Measurements from ENCODE around the gene KRTAP15-1. TPM values are rescaled to one million over a fixed set of nuclear protein-coding genes. Genes with fewer than 3 reads are reported as not detected.
A peak's percentile ranks its signal among the peaks of the same experiment; 100 is the strongest.

KRTAP15-1 gene, protein sequence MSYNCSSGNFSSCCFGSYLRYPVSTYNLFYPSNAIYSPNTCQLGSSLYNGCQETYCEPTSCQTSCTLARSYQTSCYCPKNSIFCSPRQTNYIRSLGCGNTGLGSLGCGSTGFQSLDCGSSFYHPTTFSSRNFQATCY
- total RNA-seq = not detected

GRCh38 chr21:30439975-30440374 is at the start of gene KRTAP15-1:
Gene KRTAP15-1 (plus strand): TSS chr21:30440275. CDS start chr21:30440328, 53 bp downstream.
- no peak for ATAC-seq
- CTCF ChIA-PET = no interaction called here
- no peaks in the 10 kb centered on the region for H3K27me3 Mint-ChIP-seq
- H3K27ac Mint-ChIP-seq = no peak within 1 kb of the TSS
- DNase-seq = no peak
- H3K4me1 Mint-ChIP-seq = no peaks in the 10 kb centered on the region
- peaks cover 3% of the 10 kb centered on the region for H3K9me3 Mint-ChIP-seq (ENCODE audit: low read depth)
- H3K4me3 Mint-ChIP-seq = no peak within 1 kb of the TSS
- no peaks in the 10 kb centered on the region for H3K36me3 Mint-ChIP-seq

- Mint-ChIP-seq H3K4me3 (no peak overlapping the region), H3K27me3 (no peaks in the 10 kb centered on the region), H3K9me3 (ENCODE audit: low read depth) (no peaks in the 10 kb centered on the region), H3K36me3 (no peaks in the 10 kb centered on the region), H3K27ac (no peak overlapping the region), H3K4me1 (no peaks in the 10 kb centered on the region)
- CTCF ChIA-PET = no interaction called here
- DNase-seq (no peak), ATAC-seq (no peak)
Observed at GRCh38 chr21:30391492-30392025, 48.5 kb upstream of the KRTAP15-1 start.

DNA sequence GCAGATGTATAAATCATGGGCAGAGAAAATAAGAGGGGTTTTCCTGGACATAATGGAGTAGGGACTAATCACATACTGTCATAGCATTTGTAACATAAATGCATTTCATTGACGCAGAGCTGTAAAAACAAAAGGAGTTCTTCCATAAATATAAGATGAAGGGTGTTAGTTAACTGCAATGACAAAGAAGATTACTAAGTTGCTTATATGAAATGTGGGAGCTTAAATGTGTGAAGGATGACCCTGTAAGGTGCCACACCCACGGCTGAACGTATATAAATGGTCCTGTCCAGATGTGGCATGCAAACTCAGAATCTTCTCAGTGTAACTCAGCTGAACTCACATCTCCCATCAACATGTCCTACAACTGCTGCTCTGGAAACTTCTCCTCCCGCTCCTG is 44.3 kb upstream of the KRTAP15-1 start, which contains the start of gene KRTAP13-1:
Gene KRTAP13-1, plus strand, starts transcription at position 301 of the 400 bp plus-strand sequence. Its CDS starts 56 bp downstream, at position 357.
- H3K27me3 Mint-ChIP-seq = no peaks in the 10 kb centered on the region
- no peak within 1 kb of the TSS for H3K27ac Mint-ChIP-seq
- H3K4me1 Mint-ChIP-seq = no peaks in the 10 kb centered on the region
- no peaks in the 10 kb centered on the region for H3K36me3 Mint-ChIP-seq
- no peak for ATAC-seq
- no peak for DNase-seq
- H3K9me3 Mint-ChIP-seq (ENCODE audit: low read depth) = no peaks in the 10 kb centered on the region
- no peak within 1 kb of the TSS for H3K4me3 Mint-ChIP-seq
- CTCF ChIA-PET = no interaction called here

GRCh38 chr21:30408782-30409494 is 31.1 kb upstream of the KRTAP15-1 start:
- CTCF ChIA-PET = interaction anchor here (1.2 kb wide), 1 partner anchor 28 kb away, joined by 3 read pairs; no protein-coding TSS in a partner anchor
- no peaks in the 10 kb centered on the region for H3K27me3 Mint-ChIP-seq
- H3K36me3 Mint-ChIP-seq = no peaks in the 10 kb centered on the region
- H3K4me3 Mint-ChIP-seq = no peak overlapping the region
- no peak overlapping the region for H3K27ac Mint-ChIP-seq
- H3K9me3 Mint-ChIP-seq (ENCODE audit: low read depth) = peaks cover 2% of the 10 kb centered on the region
- H3K4me1 Mint-ChIP-seq = no peaks in the 10 kb centered on the region
- DNase-seq (no peak), ATAC-seq (peak; percentile 51)

DNA sequence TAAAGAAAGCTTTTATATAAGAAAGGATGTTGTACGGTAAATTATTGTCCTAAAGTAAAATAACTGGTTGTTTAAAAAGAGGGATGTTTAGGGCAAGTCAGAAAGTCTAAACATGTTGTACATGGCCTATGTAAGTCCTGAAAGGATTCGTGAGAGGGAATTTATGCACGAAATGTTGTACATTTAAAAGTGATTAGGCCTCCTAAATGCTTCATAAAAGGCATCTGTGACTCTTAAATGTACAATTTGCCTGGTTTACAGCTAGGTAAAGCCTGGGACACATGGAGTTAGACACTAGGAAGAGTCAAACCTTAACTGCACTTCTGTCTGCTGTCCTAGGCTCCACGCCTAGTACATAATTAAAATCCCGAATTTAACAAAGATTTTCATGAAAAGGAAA is 24.1 kb upstream of the KRTAP15-1 start:
- DNase-seq = no peak
- Mint-ChIP-seq H3K9me3 (ENCODE audit: low read depth) (peaks cover 4% of the 10 kb centered on the region), H3K4me1 (no peaks in the 10 kb centered on the region), H3K4me3 (no peak overlapping the region), H3K36me3 (no peaks in the 10 kb centered on the region), H3K27ac (no peak overlapping the region), H3K27me3 (no peaks in the 10 kb centered on the region)
- CTCF ChIA-PET = no interaction called here
- ATAC-seq = no peak

DNA sequence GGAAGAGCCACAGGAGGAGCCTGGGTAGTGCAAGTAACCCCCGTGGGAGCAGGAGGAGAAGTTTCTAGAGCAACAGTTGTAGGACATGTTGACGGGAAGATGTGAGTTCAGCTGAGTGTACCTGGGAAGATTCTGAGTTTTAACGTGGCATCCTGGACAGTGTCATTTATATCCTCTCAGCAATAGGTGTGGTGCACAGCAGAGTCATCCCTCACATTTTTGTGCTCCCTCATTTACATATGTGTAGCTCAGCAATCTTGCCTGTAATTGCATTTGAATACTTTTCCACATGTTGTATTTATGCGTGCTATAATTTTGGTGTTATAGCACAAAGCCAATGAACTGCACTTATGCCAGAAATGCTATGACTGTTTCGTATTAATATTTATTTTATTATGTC is 14.2 kb upstream of the KRTAP15-1 start, which contains the start of gene KRTAP13-3:
Gene KRTAP13-3, minus strand, starts transcription at position 101 of the 400 bp plus-strand sequence. Its CDS starts 14 bp downstream, at position 87.
- H3K4me3 Mint-ChIP-seq = no peak within 1 kb of the TSS
- no peak within 1 kb of the TSS for H3K27ac Mint-ChIP-seq
- H3K9me3 Mint-ChIP-seq (ENCODE audit: low read depth) = no peaks in the 10 kb centered on the region
- H3K27me3 Mint-ChIP-seq = no peaks in the 10 kb centered on the region
- H3K36me3 Mint-ChIP-seq = no peaks in the 10 kb centered on the region
- ATAC-seq (no peak), DNase-seq (no peak)
- CTCF ChIA-PET = no interaction called here
- H3K4me1 Mint-ChIP-seq = no peaks in the 10 kb centered on the region

- Mint-ChIP-seq H3K27ac (no peak overlapping the region), H3K36me3 (no peaks in the 10 kb centered on the region)
- no peak for ATAC-seq
Observed at GRCh38 chr21:30426731-30427130, 13.3 kb upstream of the KRTAP15-1 start.

GRCh38 chr21:30430170-30430655 is 9.9 kb upstream of the KRTAP15-1 start, which contains the start of gene KRTAP13-4:
Gene KRTAP13-4 (plus strand): TSS chr21:30430220. CDS start chr21:30430276, 56 bp downstream.
- Mint-ChIP-seq H3K36me3 (no peaks in the 10 kb centered on the region), H3K4me3 (no peak within 1 kb of the TSS), H3K9me3 (ENCODE audit: low read depth) (no peaks in the 10 kb centered on the region), H3K4me1 (no peaks in the 10 kb centered on the region), H3K27ac (no peak within 1 kb of the TSS), H3K27me3 (no peaks in the 10 kb centered on the region)
- ATAC-seq = no peak
- CTCF ChIA-PET = no interaction called here
- no peak for DNase-seq

More at GRCh38 chr21:30426731-30427130, 13.3 kb upstream of the KRTAP15-1 start:
- H3K9me3 Mint-ChIP-seq (ENCODE audit: low read depth) = no peaks in the 10 kb centered on the region
- CTCF ChIA-PET = no interaction called here
- no peak for DNase-seq
- no peaks in the 10 kb centered on the region for H3K4me1 Mint-ChIP-seq
- no peak overlapping the region for H3K4me3 Mint-ChIP-seq
- H3K27me3 Mint-ChIP-seq = no peaks in the 10 kb centered on the region

GRCh38 chr21:30434033-30434631 is 5.9 kb upstream of the KRTAP15-1 start:
- H3K4me1 Mint-ChIP-seq = no peaks in the 10 kb centered on the region

DNA sequence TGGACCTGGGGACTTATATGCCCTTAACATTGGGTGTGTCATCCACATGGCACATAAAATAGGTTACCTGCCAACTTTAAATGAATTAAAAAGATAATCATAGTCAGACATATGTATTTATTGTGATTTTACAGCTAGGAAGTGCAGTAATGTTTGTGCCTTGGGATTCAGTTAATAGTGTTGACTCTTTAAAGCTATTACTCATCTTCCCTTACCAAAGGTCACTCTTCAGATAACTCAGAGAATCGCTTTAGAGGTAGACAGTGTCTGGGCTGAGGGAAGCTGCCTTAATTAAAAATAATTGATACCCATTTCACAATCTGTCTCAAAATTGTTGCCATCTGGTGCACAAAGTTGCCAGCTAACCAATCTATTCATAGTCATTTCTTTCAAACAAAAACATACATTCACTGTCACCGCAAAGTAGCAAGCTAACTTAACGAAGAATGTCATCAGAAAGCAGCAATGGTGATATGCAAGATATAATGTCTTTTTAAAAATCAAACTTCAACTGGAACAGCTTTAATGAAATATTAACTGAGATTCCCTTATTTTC is 3.0 kb upstream of the KRTAP15-1 start:
- Mint-ChIP-seq H3K36me3 (no peaks in the 10 kb centered on the region), H3K27me3 (no peaks in the 10 kb centered on the region), H3K4me3 (no peak overlapping the region), H3K9me3 (ENCODE audit: low read depth) (peaks cover 3% of the 10 kb centered on the region), H3K4me1 (no peaks in the 10 kb centered on the region), H3K27ac (no peak overlapping the region)
- DNase-seq (no peak), ATAC-seq (no peak)
- CTCF ChIA-PET = interaction anchor here (0.7 kb wide), 1 partner anchor 28 kb away, joined by 3 read pairs; no protein-coding TSS in a partner anchor

More at GRCh38 chr21:30434033-30434631, 5.9 kb upstream of the KRTAP15-1 start:
- Mint-ChIP-seq H3K36me3 (no peaks in the 10 kb centered on the region), H3K27ac (no peak overlapping the region), H3K4me3 (no peak overlapping the region), H3K9me3 (ENCODE audit: low read depth) (no peaks in the 10 kb centered on the region), H3K27me3 (no peaks in the 10 kb centered on the region)
- ATAC-seq (no peak), DNase-seq (no peak)
- CTCF ChIA-PET = interaction anchor here (0.7 kb wide), 1 partner anchor 68 kb away, joined by 3 read pairs; no protein-coding TSS in a partner anchor

DNA sequence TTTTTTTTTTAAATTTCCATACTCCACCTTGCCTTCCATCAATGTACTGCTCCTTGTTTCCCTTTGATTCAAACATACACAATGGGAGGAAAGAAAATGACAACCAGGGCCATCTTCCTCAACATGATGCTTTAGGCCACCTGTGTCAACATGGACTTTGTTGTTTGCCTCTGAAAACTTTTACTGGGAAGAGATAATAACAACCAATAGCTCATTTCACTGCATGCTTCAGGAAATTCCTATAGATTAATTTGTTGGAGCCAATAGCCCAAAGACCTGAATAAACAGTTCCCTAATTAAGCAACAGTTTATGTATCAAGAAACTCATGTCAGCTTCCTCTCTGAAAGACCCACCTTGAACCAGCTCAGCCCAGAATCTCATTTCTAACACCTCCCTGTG is 3.2 kb downstream of the KRTAP15-1 start:
- peaks cover 1% of the 10 kb centered on the region for H3K4me1 Mint-ChIP-seq
- no peak for ATAC-seq

GRCh38 chr21:30444204-30444603 is 4.1 kb downstream of the KRTAP15-1 start:
- Mint-ChIP-seq H3K4me3 (no peak overlapping the region), H3K36me3 (no peaks in the 10 kb centered on the region), H3K27me3 (no peaks in the 10 kb centered on the region), H3K4me1 (peaks cover 1% of the 10 kb centered on the region), H3K9me3 (ENCODE audit: low read depth) (peaks cover 3% of the 10 kb centered on the region), H3K27ac (no peak overlapping the region)
- ATAC-seq = no peak
- DNase-seq = no peak
- CTCF ChIA-PET = no interaction called here

More for the DNA sequence above, 3.2 kb downstream of the KRTAP15-1 start:
- no peak overlapping the region for H3K4me3 Mint-ChIP-seq
- H3K36me3 Mint-ChIP-seq = no peaks in the 10 kb centered on the region
- no peaks in the 10 kb centered on the region for H3K27me3 Mint-ChIP-seq
- no peak for DNase-seq
- H3K27ac Mint-ChIP-seq = no peak overlapping the region
- CTCF ChIA-PET = no interaction called here
- peaks cover 3% of the 10 kb centered on the region for H3K9me3 Mint-ChIP-seq (ENCODE audit: low read depth)

- no peak for ATAC-seq
- CTCF ChIA-PET = no interaction called here
- no peak overlapping the region for H3K4me3 Mint-ChIP-seq
- no peak overlapping the region for H3K27ac Mint-ChIP-seq
- no peaks in the 10 kb centered on the region for H3K36me3 Mint-ChIP-seq
- no peak for DNase-seq
- H3K27me3 Mint-ChIP-seq = no peaks in the 10 kb centered on the region
- peaks cover 1% of the 10 kb centered on the region for H3K4me1 Mint-ChIP-seq
- no peaks in the 10 kb centered on the region for H3K9me3 Mint-ChIP-seq (ENCODE audit: low read depth)
Observed at GRCh38 chr21:30447056-30447455, 7.0 kb downstream of the KRTAP15-1 start.

All from activated CD8-positive, alpha-beta memory T cell treated with anti-CD3 and anti-CD28 coated beads, Interleukin-2, amount 10 ng/mL, durations not matched to agents 7 days and 5 days (primary cell).